GM19395 (cell line): ENCODE results near the gene ZNF583.

Experiments used
- ATAC-seq: cut with Tn5 transposase; IDR thresholded peaks from one replicate; pipeline ENCODE4 v1.9.1; 2021; ENCODE audit warnings: mild to moderate bottlenecking, moderate library complexity; ENCODE audit not compliant: unreplicated experiment

Gene ZNF583

DNA sequence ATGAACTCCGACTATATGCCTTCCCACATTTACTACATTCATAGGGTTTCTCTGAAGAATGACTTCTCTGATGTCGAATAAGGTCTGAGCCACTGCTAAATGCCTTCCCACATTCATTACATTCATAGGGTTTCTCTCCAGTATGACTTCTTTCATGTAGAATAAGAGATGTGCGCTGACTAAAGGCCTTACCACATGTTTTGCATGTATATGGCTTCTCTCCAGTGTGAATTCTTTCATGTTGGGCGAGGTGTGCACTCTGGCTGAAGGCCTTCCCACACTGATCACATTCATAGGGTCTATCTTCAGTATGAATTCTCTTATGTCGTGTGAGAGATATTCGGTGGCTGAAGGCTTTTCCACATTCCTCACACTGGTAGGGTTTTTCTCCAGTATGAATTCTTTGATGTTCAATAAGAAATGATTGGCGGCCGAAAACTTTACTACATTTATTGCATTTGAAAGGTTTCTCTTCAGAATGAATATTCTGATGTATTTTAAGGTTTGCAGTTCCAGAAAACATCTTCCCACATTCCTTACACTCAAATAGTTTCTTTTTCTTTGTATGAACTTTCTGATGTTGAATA is 37.2 kb downstream of the ZNF583 start:
- no peak for ATAC-seq

- no peak for ATAC-seq
Measured at GRCh38 chr19:56474308-56474707, 70.2 kb downstream of the ZNF583 start.

- ATAC-seq = no peak
Measured at GRCh38 chr19:56476093-56476492, 72.0 kb downstream of the ZNF583 start.
